OCI-LY7 (cell line): ENCODE results near the gene TAS2R38.

Experiments
- EZH2phosphoT487 ChIP-seq: fragments of 200-600 bp; sonication (generic); IDR thresholded peaks from 2 replicates; pipeline ENCODE4 v1.6.1; 2018; ENCODE audit warnings: low read depth, borderline replicate concordance, mild to moderate bottlenecking, mixed run types, antibody characterized with exemption, low read length, moderate library complexity, mixed read lengths
- TF ChIP-seq, protein P1 (sequence below): fragments of 200-600 bp; sonication (generic); conservative IDR thresholded peaks from 2 replicates; pipeline ENCODE4 v1.5.1; 2014; ENCODE audit warnings: mild to moderate bottlenecking, antibody characterized with exemption, low read length, moderate library complexity, mixed read lengths

DNA sequence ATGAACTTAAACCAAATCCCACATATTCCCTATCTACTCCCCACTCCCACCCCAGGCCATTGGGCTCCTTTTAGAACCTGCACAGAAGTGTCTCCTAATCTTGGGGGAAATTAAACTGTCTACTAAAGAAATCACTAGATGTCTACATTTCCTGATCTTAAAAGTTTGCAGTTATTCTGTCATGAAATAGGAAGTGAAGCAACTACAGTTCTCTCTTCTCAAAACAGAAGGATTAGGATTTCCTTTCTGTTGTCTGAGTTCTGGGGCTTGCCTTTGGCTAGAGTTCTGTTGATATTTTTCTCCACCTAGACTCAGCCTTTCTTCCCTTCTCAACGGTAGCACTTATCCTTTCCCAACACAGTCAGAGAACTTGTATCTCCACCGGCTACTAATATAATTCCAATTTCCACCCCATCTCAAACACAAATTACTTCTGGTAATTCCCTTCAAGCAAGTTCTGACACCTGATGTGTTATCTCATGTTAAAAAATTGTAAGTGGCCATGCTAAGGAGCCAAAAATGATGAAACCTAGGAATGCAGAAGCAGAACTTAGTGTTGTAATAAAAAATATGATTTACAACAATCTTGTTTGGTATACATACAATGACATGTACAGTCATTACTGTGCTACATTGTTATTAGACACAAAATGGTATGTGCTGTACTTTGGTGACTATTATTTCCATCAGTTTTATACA lies 45.3 kb downstream of the TAS2R38 start:
- TF ChIP-seq, protein P1, sequence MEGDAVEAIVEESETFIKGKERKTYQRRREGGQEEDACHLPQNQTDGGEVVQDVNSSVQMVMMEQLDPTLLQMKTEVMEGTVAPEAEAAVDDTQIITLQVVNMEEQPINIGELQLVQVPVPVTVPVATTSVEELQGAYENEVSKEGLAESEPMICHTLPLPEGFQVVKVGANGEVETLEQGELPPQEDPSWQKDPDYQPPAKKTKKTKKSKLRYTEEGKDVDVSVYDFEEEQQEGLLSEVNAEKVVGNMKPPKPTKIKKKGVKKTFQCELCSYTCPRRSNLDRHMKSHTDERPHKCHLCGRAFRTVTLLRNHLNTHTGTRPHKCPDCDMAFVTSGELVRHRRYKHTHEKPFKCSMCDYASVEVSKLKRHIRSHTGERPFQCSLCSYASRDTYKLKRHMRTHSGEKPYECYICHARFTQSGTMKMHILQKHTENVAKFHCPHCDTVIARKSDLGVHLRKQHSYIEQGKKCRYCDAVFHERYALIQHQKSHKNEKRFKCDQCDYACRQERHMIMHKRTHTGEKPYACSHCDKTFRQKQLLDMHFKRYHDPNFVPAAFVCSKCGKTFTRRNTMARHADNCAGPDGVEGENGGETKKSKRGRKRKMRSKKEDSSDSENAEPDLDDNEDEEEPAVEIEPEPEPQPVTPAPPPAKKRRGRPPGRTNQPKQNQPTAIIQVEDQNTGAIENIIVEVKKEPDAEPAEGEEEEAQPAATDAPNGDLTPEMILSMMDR: no peak
- no peak for TF ChIP-seq EZH2phosphoT487
